ENCODE data around the gene TMCO4.

Gene TMCO4

GRCh38 chr1:19776287-19776686, 23.4 kb downstream of the TMCO4 start:
- DNase-seq = no peak

- no peak for DNase-seq
Measured at GRCh38 chr1:19775831-19776230, 23.9 kb downstream of the TMCO4 start.

GRCh38 chr1:19775317-19775716, 24.4 kb downstream of the TMCO4 start:
- no peak for DNase-seq

- no peak for DNase-seq
Measured at GRCh38 chr1:19774180-19774785, 25.4 kb downstream of the TMCO4 start.

GRCh38 chr1:19773485-19773884, 26.2 kb downstream of the TMCO4 start:
- no peak for DNase-seq

- peak in 6 of 58 donors; percentile 1 to 24 (median 10) for DNase-seq
Measured at GRCh38 chr1:19772053-19772452, 27.7 kb downstream of the TMCO4 start.

- no peak for DNase-seq
Measured at GRCh38 chr1:19771350-19771749, 28.4 kb downstream of the TMCO4 start.

GRCh38 chr1:19770436-19771190, 29.1 kb downstream of the TMCO4 start:
- DNase-seq = no peak

- no peak for DNase-seq
Measured at GRCh38 chr1:19769211-19769932, 30.3 kb downstream of the TMCO4 start.

GRCh38 chr1:19768353-19769210, 31.1 kb downstream of the TMCO4 start:
- DNase-seq = no peak

GRCh38 chr1:19765623-19766022, 34.1 kb downstream of the TMCO4 start:
- peak in 10 of 58 donors; percentile 3 to 52 (median 8) for DNase-seq

GRCh38 chr1:19764848-19765247, 34.9 kb downstream of the TMCO4 start:
- no peak for DNase-seq

- peak in 4 of 58 donors; percentile 2 to 15 (median 6) for DNase-seq
Measured at GRCh38 chr1:19762175-19762779, 37.4 kb downstream of the TMCO4 start.

- DNase-seq = no peak
Measured at GRCh38 chr1:19759740-19760089, 40.0 kb downstream of the TMCO4 start.

GRCh38 chr1:19758227-19758830, 41.4 kb downstream of the TMCO4 start:
- no peak for DNase-seq

- no peak for DNase-seq
Measured at GRCh38 chr1:19757641-19758040, 42.1 kb downstream of the TMCO4 start.

- DNase-seq = no peak
Measured at GRCh38 chr1:19756480-19756879, 43.2 kb downstream of the TMCO4 start.

GRCh38 chr1:19754482-19754881, 45.2 kb downstream of the TMCO4 start:
- no peak for DNase-seq

GRCh38 chr1:19752083-19752696, 47.5 kb downstream of the TMCO4 start:
- no peak for DNase-seq

- no peak for DNase-seq
Measured at GRCh38 chr1:19750882-19751276, 48.8 kb downstream of the TMCO4 start.

Data from anterior cingulate cortex (tissue), 58 donors.